ENCODE measurements around the gene SLC25A44.
"Not testable (repeated sequence)": the region's sequence is repeated elsewhere in the genome, so short reads cannot be mapped to it uniquely, and the experiment has no call there.

Gene SLC25A44

DNA sequence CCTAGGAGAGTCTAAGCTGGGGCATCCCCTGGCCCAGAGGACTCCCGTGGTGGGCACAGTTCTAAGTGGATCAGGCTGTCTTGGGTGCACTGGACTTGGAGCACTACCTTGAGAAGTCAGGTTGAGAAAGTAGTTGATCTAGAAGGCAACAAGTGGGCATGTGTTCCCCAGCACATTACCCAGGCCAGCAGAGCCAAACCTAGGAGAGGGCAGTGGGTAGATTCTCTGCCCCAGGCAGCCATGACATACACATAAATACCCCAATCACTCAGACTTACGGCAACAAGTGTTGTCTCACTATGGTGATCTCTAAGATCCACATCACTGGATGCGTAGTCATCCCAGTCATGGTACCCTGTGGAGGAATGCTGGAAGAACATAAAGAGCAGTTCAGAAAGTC, 17.3 kb downstream of the SLC25A44 start:
- TF ChIP-seq, protein P1, sequence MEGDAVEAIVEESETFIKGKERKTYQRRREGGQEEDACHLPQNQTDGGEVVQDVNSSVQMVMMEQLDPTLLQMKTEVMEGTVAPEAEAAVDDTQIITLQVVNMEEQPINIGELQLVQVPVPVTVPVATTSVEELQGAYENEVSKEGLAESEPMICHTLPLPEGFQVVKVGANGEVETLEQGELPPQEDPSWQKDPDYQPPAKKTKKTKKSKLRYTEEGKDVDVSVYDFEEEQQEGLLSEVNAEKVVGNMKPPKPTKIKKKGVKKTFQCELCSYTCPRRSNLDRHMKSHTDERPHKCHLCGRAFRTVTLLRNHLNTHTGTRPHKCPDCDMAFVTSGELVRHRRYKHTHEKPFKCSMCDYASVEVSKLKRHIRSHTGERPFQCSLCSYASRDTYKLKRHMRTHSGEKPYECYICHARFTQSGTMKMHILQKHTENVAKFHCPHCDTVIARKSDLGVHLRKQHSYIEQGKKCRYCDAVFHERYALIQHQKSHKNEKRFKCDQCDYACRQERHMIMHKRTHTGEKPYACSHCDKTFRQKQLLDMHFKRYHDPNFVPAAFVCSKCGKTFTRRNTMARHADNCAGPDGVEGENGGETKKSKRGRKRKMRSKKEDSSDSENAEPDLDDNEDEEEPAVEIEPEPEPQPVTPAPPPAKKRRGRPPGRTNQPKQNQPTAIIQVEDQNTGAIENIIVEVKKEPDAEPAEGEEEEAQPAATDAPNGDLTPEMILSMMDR (conservative IDR thresholded peaks at IDR 0.05; ENCODE audit: low read depth, low read length), result no peak
- DNase-seq (ENCODE audit: low read depth), result no peak

DNA sequence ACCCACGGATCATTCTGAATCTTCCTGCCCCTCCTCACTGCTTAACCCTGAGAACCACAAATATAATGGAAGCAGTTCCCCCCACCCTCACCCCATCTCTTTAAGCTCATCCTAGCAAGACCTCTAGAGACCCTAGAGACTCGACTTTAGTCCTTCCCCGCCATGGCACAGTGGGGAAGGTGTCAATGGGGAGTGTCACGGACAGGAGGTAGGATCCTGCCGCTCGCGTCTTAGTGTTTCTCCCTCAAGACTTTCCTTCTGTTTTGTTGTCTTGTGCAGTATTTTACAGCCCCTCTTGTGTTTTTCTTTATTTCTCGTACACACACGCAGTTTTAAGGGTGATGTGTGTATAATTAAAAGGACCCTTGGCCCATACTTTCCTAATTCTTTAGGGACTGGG, 18.2 kb downstream of the SLC25A44 start:
- H3K4me3 ChIP-seq (ENCODE audit: low read length), result peak overlapping the region; percentile 91
- no peak for DNase-seq (ENCODE audit: low read depth)
- TF ChIP-seq, protein P1 (conservative IDR thresholded peaks at IDR 0.05; ENCODE audit: low read depth, low read length), result no peak

More for the DNA sequence above, 17.3 kb downstream of the SLC25A44 start:
- no peak overlapping the region for H3K4me3 ChIP-seq (ENCODE audit: low read length)

DNA sequence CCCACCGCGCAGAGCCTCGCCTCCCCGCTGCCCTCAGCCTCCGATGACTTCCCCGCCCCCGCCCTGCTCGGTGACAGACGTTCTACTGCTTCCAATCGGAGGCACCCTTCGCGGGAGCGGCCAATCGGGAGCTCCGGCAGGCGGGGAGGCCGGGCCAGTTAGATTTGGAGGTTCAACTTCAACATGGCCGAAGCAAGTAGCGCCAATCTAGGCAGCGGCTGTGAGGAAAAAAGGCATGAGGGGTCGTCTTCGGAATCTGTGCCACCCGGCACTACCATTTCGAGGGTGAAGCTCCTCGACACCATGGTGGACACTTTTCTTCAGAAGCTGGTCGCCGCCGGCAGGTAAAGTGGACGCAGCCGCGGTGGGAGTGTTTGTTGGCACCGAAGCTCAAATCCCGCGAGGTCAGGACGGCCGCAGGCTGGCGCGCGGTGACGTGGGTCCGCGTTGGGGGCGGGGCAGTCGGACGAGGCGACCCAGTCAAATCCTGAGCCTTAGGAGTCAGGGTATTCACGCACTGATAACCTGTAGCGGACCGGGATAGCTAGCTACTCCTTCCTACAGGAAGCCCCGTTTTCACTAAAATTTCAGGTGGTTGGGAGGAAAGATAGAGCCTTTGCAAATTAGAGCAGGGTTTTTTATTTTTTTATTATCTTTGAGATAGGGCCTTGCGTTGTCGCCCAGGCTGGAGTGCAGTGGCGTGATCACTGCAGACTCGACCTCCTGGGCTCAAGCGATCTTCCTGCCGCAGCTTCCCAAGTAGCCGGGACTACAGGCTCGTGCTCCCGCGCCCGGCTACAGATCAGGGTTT, 19.1 kb downstream of the SLC25A44 start, which contains the start of gene PMF1:
Gene PMF1 (plus strand): TSS at position 175 of the 811 bp plus-strand sequence. CDS start 9 bp downstream, at position 184.
- peak within 1 kb of the TSS; percentile 91 for H3K4me3 ChIP-seq (ENCODE audit: low read length)
- TF ChIP-seq, protein P1 (conservative IDR thresholded peaks at IDR 0.05; ENCODE audit: low read depth, low read length), result no peak
- DNase-seq (ENCODE audit: low read depth), result peak; percentile 87

DNA sequence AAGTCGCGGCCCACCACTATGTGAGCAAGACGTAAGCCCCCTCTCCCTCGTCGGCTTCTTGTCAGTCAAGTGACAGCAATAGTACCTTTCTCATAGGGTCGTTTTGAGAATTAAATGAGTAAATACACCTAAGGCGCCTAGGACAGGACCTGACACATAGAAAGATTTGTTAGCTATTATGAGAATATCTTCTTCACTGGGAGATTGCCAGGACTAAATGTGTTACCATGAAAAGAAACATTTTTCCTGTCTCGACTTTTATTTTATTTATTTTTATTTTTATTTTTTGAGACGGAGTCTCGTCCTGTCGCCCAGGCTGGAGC, 19.7 kb downstream of the SLC25A44 start:
- DNase-seq (ENCODE audit: low read depth), result no peak
- H3K4me3 ChIP-seq (ENCODE audit: low read length), result peak overlapping the region; percentile 91
- TF ChIP-seq, protein P1 (conservative IDR thresholded peaks at IDR 0.05; ENCODE audit: low read depth, low read length), result no peak

DNA sequence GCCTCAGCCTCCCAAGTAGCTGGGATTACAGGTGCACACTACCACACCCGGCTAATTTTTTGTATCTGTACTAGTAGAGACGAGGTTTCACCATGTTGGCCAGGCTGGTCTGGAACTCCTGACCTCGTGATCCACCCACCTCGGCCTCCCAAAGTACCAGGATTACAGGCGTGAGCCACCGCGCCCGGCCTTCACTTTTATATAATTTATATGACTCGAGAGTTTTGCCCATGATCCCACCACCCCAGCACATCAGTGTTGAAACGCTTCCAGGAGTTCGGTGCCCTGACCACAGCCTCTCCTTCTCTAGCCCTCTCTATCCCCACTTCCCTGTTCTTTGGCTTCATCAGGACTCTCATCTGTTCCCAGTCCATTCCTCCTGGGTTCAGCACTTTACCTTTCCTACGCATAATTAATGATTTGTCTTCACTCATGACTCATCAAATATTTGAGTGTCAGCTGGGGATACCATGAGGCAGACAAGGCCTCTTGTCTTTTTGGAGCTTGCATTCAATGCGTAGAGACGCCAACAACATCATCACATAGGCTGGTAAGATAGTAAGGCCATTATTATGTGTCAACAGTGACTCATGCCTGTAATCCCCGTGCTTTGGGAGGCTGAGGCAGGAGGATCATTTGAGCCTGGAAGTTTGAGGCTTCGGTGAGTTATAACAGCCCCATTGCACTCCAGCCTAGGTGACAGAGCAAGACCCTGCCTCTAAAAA, 20.3 kb downstream of the SLC25A44 start:
- peak overlapping the region; percentile 91 for H3K4me3 ChIP-seq (ENCODE audit: low read length)
- TF ChIP-seq, protein P1 (conservative IDR thresholded peaks at IDR 0.05; ENCODE audit: low read depth, low read length), result no peak
- no peak for DNase-seq (ENCODE audit: low read depth)

DNA sequence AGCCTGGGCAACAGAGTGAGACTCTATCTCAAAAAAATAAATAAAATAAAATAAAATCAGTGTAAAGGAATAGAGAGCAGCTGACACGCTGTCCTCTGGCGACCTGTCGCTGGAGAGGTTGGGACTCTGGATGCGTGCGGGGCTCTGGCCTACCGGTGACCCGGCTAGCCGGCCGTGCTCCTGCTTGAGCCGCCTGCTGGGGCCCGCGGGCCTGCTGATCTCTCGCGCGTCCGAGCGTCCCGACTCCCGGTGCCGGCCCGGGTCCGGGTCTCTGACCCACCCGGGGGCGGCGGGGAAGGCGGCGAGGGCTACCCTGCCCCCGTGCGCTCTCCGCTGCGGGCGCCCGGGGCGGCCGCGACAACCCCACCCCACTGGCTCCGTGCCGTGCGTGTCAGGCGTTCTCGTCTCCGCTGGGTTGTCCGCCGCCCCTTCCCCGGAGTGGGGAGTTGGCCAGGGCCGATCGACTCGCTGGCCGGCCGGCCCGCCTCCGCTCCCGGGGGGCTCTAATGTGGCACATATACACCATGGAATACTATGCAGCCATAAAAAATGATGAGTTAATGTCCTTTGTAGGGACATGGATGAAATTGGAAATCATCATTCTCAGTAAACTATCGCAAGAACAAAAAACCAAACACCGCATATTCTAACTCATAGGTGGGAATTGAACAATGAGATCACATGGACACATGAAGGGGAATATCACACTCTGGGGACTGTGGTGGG, 22.6 kb downstream of the SLC25A44 start:
- not testable (repeated sequence) for DNase-seq (ENCODE audit: low read depth); H3K4me3 ChIP-seq (ENCODE audit: low read length)

DNA sequence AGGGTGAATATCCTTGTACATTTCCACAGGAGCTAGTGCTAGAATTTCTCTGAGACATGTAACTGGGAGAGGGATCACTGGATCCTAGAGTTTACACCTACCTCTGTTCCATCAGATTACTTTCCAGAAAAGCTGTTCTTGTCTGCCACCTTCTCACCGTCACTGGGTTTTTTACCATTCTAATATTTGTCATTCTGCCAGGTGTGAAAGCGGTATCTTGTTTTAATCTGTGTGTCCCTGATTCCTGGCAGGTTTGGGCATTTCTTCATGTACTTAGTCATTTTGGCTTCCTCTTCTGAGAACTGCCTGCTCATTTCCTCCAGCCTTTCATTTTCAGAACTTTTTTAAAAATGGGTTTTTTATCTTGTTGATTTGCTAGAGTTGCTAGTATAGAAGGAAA, 24.0 kb downstream of the SLC25A44 start:
- TF ChIP-seq, protein P1 (conservative IDR thresholded peaks at IDR 0.05; ENCODE audit: low read depth, low read length), result no peak
- no peak overlapping the region for H3K4me3 ChIP-seq (ENCODE audit: low read length)
- DNase-seq (ENCODE audit: low read depth), result no peak

Data from retinal pigment epithelial cell (primary cell).